Mesenchymal stem cell (in vitro differentiated cells and primary cell): ENCODE results near the gene IRF5.

Experiments
- DNase-seq: peaks from one replicate; pipeline ENCODE4 v3.0.0-alpha.2; 2013
- H2AFZ ChIP-seq: one replicate; pipeline ENCODE4 v1.6.1; 2013; ENCODE audit warnings: low read depth, mild to moderate bottlenecking, control low read depth, inconsistent platforms, low read length, moderate library complexity
- H2AK5ac ChIP-seq: 2 replicates; pipeline ENCODE4 v1.6.1; 2013; ENCODE audit warnings: low read length, moderate library complexity, mild to moderate bottlenecking, inconsistent platforms; ENCODE audit not compliant: severe bottlenecking
- H2BK120ac ChIP-seq: one replicate; pipeline ENCODE4 v1.6.1; 2013; ENCODE audit warnings: low read depth, mild to moderate bottlenecking, inconsistent platforms, low read length, moderate library complexity
- H2BK12ac ChIP-seq, 2 experiments: one replicate each; pipeline ENCODE4 v1.6.1; 2013; ENCODE audit warnings: inconsistent platforms in 2 of 2, low read length in 2 of 2, mild to moderate bottlenecking in 2 of 2, moderate library complexity in 2 of 2, control low read depth in 1 of 2
- H2BK15ac ChIP-seq: one replicate; pipeline ENCODE4 v1.6.1; 2013; ENCODE audit warnings: mild to moderate bottlenecking, low read depth, inconsistent platforms; ENCODE audit not compliant: poor library complexity, severe bottlenecking
- H2BK5ac ChIP-seq: 2 replicates; pipeline ENCODE4 v1.6.1; 2013; ENCODE audit warnings: low read depth, mild to moderate bottlenecking, low read length, control low read depth, inconsistent platforms; ENCODE audit not compliant: poor library complexity, severe bottlenecking
- H3K14ac ChIP-seq, 2 experiments: one replicate each; pipeline ENCODE4 v1.6.1; 2013; ENCODE audit warnings: inconsistent platforms in 2 of 2, low read length in 2 of 2, control low read depth in 1 of 2, mild to moderate bottlenecking in 1 of 2, moderate library complexity in 1 of 2
- H3K18ac ChIP-seq, 2 experiments: one replicate each; pipeline ENCODE4 v1.6.1; 2013; ENCODE audit warnings: inconsistent platforms in 2 of 2, low read length in 2 of 2, control low read depth in 1 of 2, low read depth in 1 of 2, mild to moderate bottlenecking in 1 of 2
- H3K23ac ChIP-seq, 2 experiments: one replicate each; pipeline ENCODE4 v1.6.1; 2013; ENCODE audit warnings: inconsistent platforms in 2 of 2, low read length in 2 of 2, mild to moderate bottlenecking in 2 of 2, moderate library complexity in 2 of 2, control low read depth in 1 of 2
- H3K27ac ChIP-seq: 2 replicates; pipeline ENCODE4 v1.5.1; 2013; ENCODE audit warnings: mild to moderate bottlenecking, moderate library complexity, low read length, control low read depth, inconsistent platforms; ENCODE audit not compliant: poor library complexity, severe bottlenecking
- H3K27me3 ChIP-seq, 2 experiments: 2 replicates each; pipeline versions ENCODE4 v1.6.1 to v1.7.0; 2013; ENCODE audit warnings: low read length in 2 of 2, mild to moderate bottlenecking in 2 of 2, moderate library complexity in 2 of 2, control low read depth in 1 of 2, inconsistent platforms in 1 of 2; ENCODE audit not compliant: control insufficient read depth in 1 of 2, insufficient read depth in 1 of 2
- H3K36me3 ChIP-seq, 2 experiments: 2 replicates each; pipeline versions ENCODE4 v1.6.1 to v1.7.0; 2013; ENCODE audit warnings: low read length in 2 of 2, control low read depth in 1 of 2, inconsistent platforms in 1 of 2, low read depth in 1 of 2, mild to moderate bottlenecking in 1 of 2; ENCODE audit not compliant: insufficient read depth in 2 of 2, control insufficient read depth in 1 of 2
- H3K4ac ChIP-seq, 2 experiments: one replicate each; pipeline ENCODE4 v1.6.1; 2013; ENCODE audit warnings: inconsistent platforms in 2 of 2, low read length in 2 of 2, mild to moderate bottlenecking in 2 of 2, moderate library complexity in 2 of 2, control low read depth in 1 of 2, low read depth in 1 of 2
- H3K4me1 ChIP-seq: 2 replicates; pipeline ENCODE4 v1.6.1; 2013; ENCODE audit warnings: low read depth, low read length, control low read depth; ENCODE audit not compliant: control insufficient read depth, insufficient read depth
- H3K4me2 ChIP-seq: 2 replicates; pipeline ENCODE4 v1.6.1; 2013; ENCODE audit warnings: low read length, mild to moderate bottlenecking, inconsistent platforms; ENCODE audit not compliant: poor library complexity, severe bottlenecking
- H3K4me3 ChIP-seq, 2 experiments: 2 replicates each; pipeline versions ENCODE4 v1.5.1 to v1.7.0; 2013; ENCODE audit warnings: low read length in 2 of 2, mild to moderate bottlenecking in 2 of 2, control low read depth in 1 of 2, low read depth in 1 of 2; ENCODE audit not compliant: insufficient read depth in 1 of 2
- H3K79me1 ChIP-seq: replicated peaks from 2 replicates; pipeline ENCODE4 v1.6.1; 2013; ENCODE audit warnings: mild to moderate bottlenecking, control low read depth, low read length, inconsistent platforms; ENCODE audit not compliant: poor library complexity, severe bottlenecking
- H3K9ac ChIP-seq: 2 replicates; pipeline ENCODE4 v1.7.0; 2013; ENCODE audit warnings: mild to moderate bottlenecking, low read length, moderate library complexity
- H3K9me3 ChIP-seq: 2 replicates; pipeline ENCODE4 v1.7.0; 2013; ENCODE audit warnings: mild to moderate bottlenecking, low read length; ENCODE audit not compliant: control insufficient read depth
- H4K8ac ChIP-seq: one replicate; pipeline ENCODE4 v1.6.1; 2013; ENCODE audit warnings: inconsistent platforms, mild to moderate bottlenecking, low read length, moderate library complexity
- H4K91ac ChIP-seq: one replicate; pipeline ENCODE4 v1.6.1; 2013; ENCODE audit warnings: mild to moderate bottlenecking, low read length, inconsistent platforms
- WGBS: methylation state at CpG from one replicate; pipeline ENCODE4 v1.1.7; 2013; ENCODE audit warnings: mixed read lengths; 5-methylcytosine and 5-hydroxymethylcytosine counted together

IRF5 gene

DNA sequence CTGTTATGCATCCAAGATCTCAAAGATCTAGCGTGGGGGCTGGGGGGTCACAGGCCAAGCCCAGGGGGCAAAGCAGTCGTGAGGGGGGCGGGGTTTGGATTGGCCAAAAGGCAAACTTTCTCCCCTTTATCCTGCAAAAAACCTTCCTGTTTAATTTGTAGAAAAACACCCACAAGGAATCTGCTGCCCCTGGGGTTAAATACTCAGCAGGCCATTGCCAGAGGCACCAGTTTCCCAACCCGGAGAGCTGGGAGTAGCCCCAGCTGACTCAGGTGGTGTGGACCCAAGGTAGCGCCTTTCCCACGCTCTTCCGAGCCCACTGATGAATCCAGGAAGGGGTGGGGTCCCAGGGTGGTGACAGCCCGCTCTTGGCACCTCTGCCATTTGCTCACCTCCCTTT, 48.6 kb upstream of the IRF5 start:
- H3K4me2 ChIP-seq: no peak overlapping the region
- H2BK15ac ChIP-seq: no peak overlapping the region
- H2BK12ac ChIP-seq: no peak overlapping the region
- no peak overlapping the region for H2BK120ac ChIP-seq
- no peak overlapping the region for H3K14ac ChIP-seq
- H3K36me3 ChIP-seq: peaks cover 0 to 57% of the 10 kb centered on the region in 2 experiments
- H3K4ac ChIP-seq: no peak overlapping the region
- no peaks in the 10 kb centered on the region for H3K79me1 ChIP-seq
- no peak overlapping the region for H3K9ac ChIP-seq
- DNase-seq: no peak
- H3K4me3 ChIP-seq: no peak overlapping the region
- H3K23ac ChIP-seq: no peak overlapping the region
- no peak overlapping the region for H2BK5ac ChIP-seq
- WGBS: 70% methylated on average over 7 of the region's 8 CpGs
- no peak overlapping the region for H2AK5ac ChIP-seq
- H4K8ac ChIP-seq: no peak overlapping the region
- no peaks in the 10 kb centered on the region for H3K9me3 ChIP-seq
- H3K27ac ChIP-seq: no peak overlapping the region
- peaks cover 0 to 40% of the 10 kb centered on the region in 2 experiments for H3K27me3 ChIP-seq
- H3K4me1 ChIP-seq: peaks cover 12% of the 10 kb centered on the region
- H3K18ac ChIP-seq: no peak overlapping the region
- no peak overlapping the region for H4K91ac ChIP-seq
- no peak overlapping the region for H2AFZ ChIP-seq

DNA sequence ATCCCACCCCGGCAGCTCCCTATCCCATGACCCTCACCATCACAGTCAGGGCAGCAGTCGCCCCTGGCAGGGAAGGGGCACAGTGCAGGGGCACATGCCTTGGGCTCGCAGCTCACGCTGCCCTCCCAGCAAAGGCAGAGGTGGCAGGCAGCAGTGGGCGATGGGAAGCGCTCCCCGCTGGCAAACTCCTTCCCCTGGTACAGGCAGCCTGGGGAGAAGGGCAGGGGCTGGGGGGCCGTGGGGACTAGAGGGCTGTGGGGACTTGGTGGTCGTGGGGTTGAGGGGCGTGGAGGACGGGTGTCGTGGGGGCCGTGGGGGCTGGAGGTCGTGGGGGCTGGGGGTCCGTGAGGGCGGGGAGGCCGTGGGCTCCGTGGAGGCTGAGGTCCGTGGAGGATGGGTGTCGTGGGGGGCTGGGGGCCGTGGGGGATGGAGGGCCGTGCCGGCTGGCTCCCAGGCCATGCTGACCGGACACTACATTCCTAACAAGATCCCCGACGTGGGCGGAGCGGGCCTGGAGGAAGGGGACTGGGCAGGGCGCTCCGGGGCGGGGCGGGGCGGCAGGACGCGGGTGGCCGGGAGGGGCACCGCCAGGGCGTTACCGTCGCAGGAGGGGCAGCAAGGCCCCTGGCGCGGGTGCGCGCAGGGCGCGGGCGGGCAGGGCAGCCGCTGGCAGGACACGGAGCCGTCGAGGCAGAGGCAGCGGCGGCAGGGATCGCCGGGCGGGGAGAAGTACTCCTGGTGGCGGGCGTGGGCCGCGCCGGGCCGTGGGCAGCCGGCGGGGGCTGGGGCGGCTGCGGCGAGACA, 47.2 kb upstream of the IRF5 start:
- H3K36me3 ChIP-seq: peaks cover 0 to 52% of the 10 kb centered on the region in 2 experiments
- H3K27me3 ChIP-seq: peaks cover 0 to 37% of the 10 kb centered on the region in 2 experiments
- no peak overlapping the region for H2BK12ac ChIP-seq
- H2BK5ac ChIP-seq: no peak overlapping the region
- peaks cover 12% of the 10 kb centered on the region for H3K4me1 ChIP-seq
- H3K79me1 ChIP-seq: no peaks in the 10 kb centered on the region
- H4K8ac ChIP-seq: no peak overlapping the region
- no peak overlapping the region for H3K23ac ChIP-seq
- no peak overlapping the region for H2BK120ac ChIP-seq
- no peak overlapping the region for H3K4me2 ChIP-seq
- H4K91ac ChIP-seq: no peak overlapping the region
- H2AK5ac ChIP-seq: no peak overlapping the region
- no peak overlapping the region for H2AFZ ChIP-seq
- H3K27ac ChIP-seq: no peak overlapping the region
- no peak overlapping the region for H3K18ac ChIP-seq
- no peak overlapping the region for H3K4ac ChIP-seq
- H3K9me3 ChIP-seq: no peaks in the 10 kb centered on the region
- H3K4me3 ChIP-seq: no peak overlapping the region
- H3K9ac ChIP-seq: no peak overlapping the region
- H2BK15ac ChIP-seq: no peak overlapping the region
- H3K14ac ChIP-seq: no peak overlapping the region
- 81% methylated on average over 36 of the region's 67 CpGs for WGBS
- DNase-seq: no peak

DNA sequence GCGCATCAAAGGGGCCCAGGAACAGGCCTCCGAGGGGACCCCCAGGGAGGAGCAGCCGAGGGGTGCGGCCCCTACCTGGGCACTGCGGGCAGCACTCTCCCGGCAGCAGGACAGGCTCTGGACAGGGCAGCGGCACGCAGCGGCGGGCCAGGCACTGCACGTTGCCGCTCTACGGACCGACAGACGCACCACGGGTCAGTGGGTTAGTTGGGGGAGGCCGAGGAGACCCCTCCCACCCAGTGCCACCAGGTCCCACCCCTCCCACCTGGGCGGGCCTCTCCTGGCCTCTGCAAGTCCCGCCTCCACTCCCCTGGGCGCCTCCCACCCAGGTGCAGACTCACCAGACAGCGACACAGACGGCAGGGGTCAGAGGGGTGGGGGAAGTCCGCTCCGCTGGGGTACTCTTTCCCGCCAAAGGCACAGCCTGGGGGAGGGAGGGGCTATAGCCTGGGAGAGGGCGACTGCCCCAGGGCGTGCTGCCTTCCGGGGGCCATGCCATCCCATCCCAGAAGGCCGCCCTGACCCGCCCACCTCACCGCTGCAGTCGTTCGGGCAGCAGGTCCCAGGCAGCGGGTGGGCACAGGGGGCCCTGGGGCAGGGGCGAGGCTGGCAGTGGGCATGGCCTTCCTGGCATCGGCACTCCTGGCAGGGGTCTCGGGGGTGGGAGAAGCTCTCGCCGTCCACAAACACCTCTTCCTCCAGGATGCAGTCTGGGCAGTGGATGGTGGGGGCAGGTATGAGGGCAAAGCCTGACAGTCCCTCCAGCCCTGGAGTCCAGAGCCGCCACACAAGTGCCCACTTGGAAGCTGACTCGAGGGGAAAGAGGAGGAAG, 46.4 kb upstream of the IRF5 start:
- no peak overlapping the region for H2AFZ ChIP-seq
- H3K9me3 ChIP-seq: no peaks in the 10 kb centered on the region
- no peak overlapping the region for H3K23ac ChIP-seq
- H2AK5ac ChIP-seq: no peak overlapping the region
- H3K79me1 ChIP-seq: no peaks in the 10 kb centered on the region
- H2BK12ac ChIP-seq: no peak overlapping the region
- H3K18ac ChIP-seq: no peak overlapping the region
- H3K4me3 ChIP-seq: no peak overlapping the region
- H3K14ac ChIP-seq: no peak overlapping the region
- no peak overlapping the region for H3K27ac ChIP-seq
- H3K9ac ChIP-seq: no peak overlapping the region
- no peak overlapping the region for H3K4ac ChIP-seq
- no peak overlapping the region for H4K91ac ChIP-seq
- no peak overlapping the region for H4K8ac ChIP-seq
- no peak overlapping the region for H2BK15ac ChIP-seq
- H3K4me1 ChIP-seq: peaks cover 12% of the 10 kb centered on the region
- no peak overlapping the region for H2BK5ac ChIP-seq
- H3K4me2 ChIP-seq: no peak overlapping the region
- H3K27me3 ChIP-seq: peaks cover 0 to 29% of the 10 kb centered on the region in 2 experiments
- DNase-seq: no peak
- 86% methylated on average over 26 of the region's 41 CpGs for WGBS
- H3K36me3 ChIP-seq: peaks cover 0 to 51% of the 10 kb centered on the region in 2 experiments
- no peak overlapping the region for H2BK120ac ChIP-seq

DNA sequence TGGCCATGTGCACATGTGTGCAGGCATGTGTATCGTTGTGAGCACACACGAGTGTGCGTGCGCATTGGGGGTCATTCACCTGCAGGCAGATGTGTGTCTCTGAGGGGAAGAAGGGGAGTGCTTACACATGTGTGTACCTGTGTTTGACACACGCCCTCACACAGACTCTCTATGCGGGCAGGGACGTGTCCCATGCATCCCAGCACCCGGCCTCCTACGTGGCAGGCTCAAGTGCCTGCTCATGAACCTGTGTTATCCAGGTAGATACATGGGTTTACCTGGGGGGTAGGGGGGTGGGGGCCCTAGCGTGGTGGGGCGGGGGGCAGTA, 45.8 kb upstream of the IRF5 start:
- no peak overlapping the region for H3K14ac ChIP-seq
- H2BK5ac ChIP-seq: no peak overlapping the region
- H3K4me2 ChIP-seq: no peak overlapping the region
- no peak overlapping the region for H2AFZ ChIP-seq
- H3K4me1 ChIP-seq: peaks cover 12% of the 10 kb centered on the region
- H3K79me1 ChIP-seq: no peaks in the 10 kb centered on the region
- no peak overlapping the region for H3K9ac ChIP-seq
- no peak overlapping the region for H4K91ac ChIP-seq
- WGBS: 86% methylated on average over 7 of the region's 11 CpGs
- H2BK12ac ChIP-seq: no peak overlapping the region
- no peak for DNase-seq
- no peak overlapping the region for H2AK5ac ChIP-seq
- H2BK120ac ChIP-seq: no peak overlapping the region
- no peak overlapping the region for H2BK15ac ChIP-seq
- no peaks in the 10 kb centered on the region for H3K9me3 ChIP-seq
- H3K36me3 ChIP-seq: peaks cover 0 to 50% of the 10 kb centered on the region in 2 experiments
- H3K4me3 ChIP-seq: no peak overlapping the region
- no peak overlapping the region for H4K8ac ChIP-seq
- H3K23ac ChIP-seq: no peak overlapping the region
- no peak overlapping the region for H3K27ac ChIP-seq
- H3K27me3 ChIP-seq: peaks cover 0 to 27% of the 10 kb centered on the region in 2 experiments
- no peak overlapping the region for H3K4ac ChIP-seq
- H3K18ac ChIP-seq: no peak overlapping the region
